Motor neuron (in vitro differentiated cells): Measurements from ENCODE around the gene SPPL2A. TPM values are rescaled to one million over a fixed set of nuclear protein-coding genes. Genes with fewer than 3 reads are reported as not detected.

Experiments
- ATAC-seq, 8 experiments: fragments of 200-7000 bp; cut with Tn5 transposase; replicated peaks in 6 of 8; 2 replicates each; pipeline ENCODE4 v1.8.0; 2021; ENCODE audit warnings: mild to moderate bottlenecking in 8 of 8, moderate library complexity in 8 of 8
- H3K27ac ChIP-seq, 2 donors: fragments of 250-450 bp; sonication (Bioruptor Pico); 2 replicates each; pipeline ENCODE4 v1.9.0; 2021; ENCODE audit warnings: antibody characterized with exemption in 2 of 2, mild to moderate bottlenecking in 2 of 2, moderate library complexity in 1 of 2
- H3K4me1 ChIP-seq, 2 donors: fragments of 250-450 bp; sonication (Bioruptor Pico); replicated peaks in 1 of 2; 2 replicates each; pipeline ENCODE4 v1.6.1; 2021; ENCODE audit warnings: antibody characterized with exemption in 2 of 2, mild to moderate bottlenecking in 2 of 2, moderate library complexity in 1 of 2
- H3K4me3 ChIP-seq, 5 donors: fragments of 250-450 bp; sonication (Bioruptor Pico); 2 replicates each; pipeline ENCODE4 v1.9.0; 2021; ENCODE audit warnings: antibody characterized with exemption in 5 of 5, mild to moderate bottlenecking in 5 of 5, moderate library complexity in 4 of 5
- WGBS, 10 experiments: fragments of 450-650 bp; shearing (Covaris generic); methylation state at CpG; one replicate each; pipeline ENCODE4 v1.0.0; 2022; 5-methylcytosine and 5-hydroxymethylcytosine counted together
- in situ Hi-C, 9 experiments: fragments of 400-800 bp; cut with MboI; loops; one replicate each; pipeline ENCODE4 v1.15.0; 2021; ENCODE audit warnings: low sequenced_read_pairs in 9 of 9, low pct_unique_long_range_greater_than_20kb in 2 of 9; ENCODE audit not compliant: unreplicated experiment in 9 of 9
- total RNA-seq, 8 experiments: library from RNA; unstranded; fragments of 300-600 nt; gene quantifications; 2 replicates each; pipeline versions ENCODE4 v1.2.3 to v1.2.4, GENCODE V29; 2022

SPPL2A gene
- total RNA-seq, 8 experiments from 2014 or later: 8.1 to 64.5 (median 23.2) TPM

DNA sequence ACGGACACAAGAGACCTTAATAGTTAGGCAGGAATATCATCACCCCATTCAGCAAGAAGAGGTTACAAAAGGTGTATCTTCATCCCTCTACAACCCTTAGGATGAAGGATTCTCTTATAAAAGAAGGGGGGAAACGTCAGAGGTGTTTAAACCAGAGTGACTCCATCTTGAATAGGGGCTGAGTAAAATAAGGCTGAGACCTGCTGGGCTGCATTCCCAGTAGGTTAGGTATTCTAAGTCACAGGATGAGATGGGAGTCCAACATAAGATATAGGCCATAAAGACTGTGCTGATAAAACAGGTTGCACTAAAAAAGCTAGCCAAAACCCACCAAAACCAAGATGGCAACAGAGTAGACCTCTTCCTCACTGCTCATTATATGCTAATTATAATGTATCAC, 95.4 kb downstream of the SPPL2A start:
- in situ Hi-C loops: loop anchor here in 1 of 9 experiments (10.0 kb wide), 1 partner anchor 215 kb away; no protein-coding TSS in a partner anchor
- H3K4me3 ChIP-seq: no peak overlapping the region
- 60 to 100% (median 92%) methylated on average over 1 to 2 of the region's 2 CpGs; no CpG with 5 or more reads in 3 of the 10 experiments for WGBS, 10 experiments
- no peak for ATAC-seq
- no peaks in the 10 kb centered on the region for H3K4me1 ChIP-seq
- H3K27ac ChIP-seq: no peak overlapping the region

- Histone ChIP-seq H3K4me3 (no peak overlapping the region), H3K4me1 (no peaks in the 10 kb centered on the region), H3K27ac (no peak overlapping the region)
- ATAC-seq: no peak
- WGBS, 10 experiments: 78 to 100% (median 100%) methylated on average over 1 of the region's 1 CpG; no CpG with 5 or more reads in 5 of the 10 experiments
- in situ Hi-C loops: loop anchor here in 1 of 9 experiments (10.0 kb wide), 1 partner anchor 215 kb away; no protein-coding TSS in a partner anchor
These were observed 95.9 kb downstream of the SPPL2A start for GRCh38 chr15:50669611-50670010.

DNA sequence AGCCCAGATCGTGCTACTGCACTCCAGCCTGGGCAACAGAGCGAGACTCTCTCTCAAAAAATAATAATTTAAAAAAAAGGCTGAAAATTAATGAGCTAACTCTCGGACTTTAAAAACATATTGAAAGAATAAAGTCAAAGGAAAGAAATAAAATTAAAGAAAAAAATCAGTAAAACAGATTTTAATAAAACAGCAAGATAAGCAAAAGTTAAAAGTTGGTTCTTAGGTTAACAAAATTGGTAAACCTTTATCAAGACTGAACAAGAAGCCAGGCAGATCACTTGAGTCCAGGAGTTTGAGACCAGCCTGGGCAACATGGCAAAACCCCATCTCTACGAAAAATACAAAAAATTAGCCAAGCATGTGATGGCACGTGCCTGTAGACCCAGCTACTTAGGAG, 99.6 kb downstream of the SPPL2A start:
- Histone ChIP-seq H3K27ac (no peak overlapping the region), H3K4me1 (no peaks in the 10 kb centered on the region), H3K4me3 (no peak overlapping the region)
- WGBS, 10 experiments: 61 to 100% (median 92%) methylated on average over 1 to 5 of the region's 5 CpGs
- in situ Hi-C loops: no loop called here
- no peak for ATAC-seq

- ATAC-seq: no peak
- Histone ChIP-seq H3K27ac (no peak overlapping the region), H3K4me3 (no peak overlapping the region), H3K4me1 (no peaks in the 10 kb centered on the region)
- in situ Hi-C loops: no loop called here
- 69 to 100% (median 94%) methylated on average over 1 to 4 of the region's 4 CpGs; no CpG with 5 or more reads in 1 of the 10 experiments for WGBS, 10 experiments
These were observed 110.0 kb downstream of the SPPL2A start for GRCh38 chr15:50655555-50655954.

DNA sequence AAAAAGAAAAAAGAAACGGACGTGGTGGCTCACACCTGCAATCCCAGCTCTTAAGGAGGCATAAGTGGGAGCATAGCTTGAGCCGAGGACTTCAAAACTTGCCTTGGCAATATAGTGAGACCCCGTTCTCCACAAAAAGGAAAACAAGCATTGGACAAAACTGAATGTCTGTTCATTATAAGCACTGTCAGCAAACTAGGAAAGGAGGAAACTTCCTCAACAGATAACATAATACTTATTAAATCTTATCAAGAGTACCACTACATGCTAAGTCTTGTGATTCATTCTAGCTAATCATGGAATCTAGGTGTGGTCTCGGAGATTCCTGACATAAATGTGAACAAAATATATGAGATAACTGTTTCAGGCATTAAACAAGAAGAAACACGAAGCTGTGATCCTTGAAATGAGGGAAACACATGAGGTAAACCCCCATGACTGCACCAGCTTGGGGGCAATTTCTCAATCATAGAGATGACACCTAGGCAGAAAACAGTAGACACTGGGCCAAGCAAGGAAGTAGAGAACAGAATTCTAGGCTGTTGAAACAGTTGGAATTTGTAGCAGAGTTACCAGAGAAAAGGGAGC, 112.3 kb downstream of the SPPL2A start:
- no peak for ATAC-seq

GRCh38 chr15:50652671-50653070, 112.8 kb downstream of the SPPL2A start:
- 38 to 100% (median 61%) methylated on average over 1 to 3 of the region's 3 CpGs for WGBS, 10 experiments
- in situ Hi-C loops: no loop called here
- no peak for ATAC-seq

More for the DNA sequence above, 112.3 kb downstream of the SPPL2A start:
- Histone ChIP-seq H3K4me1 (no peaks in the 10 kb centered on the region), H3K4me3 (no peak overlapping the region), H3K27ac (no peak overlapping the region)
- in situ Hi-C loops: no loop called here
- WGBS, 10 experiments: 81 to 100% (median 93%) methylated on average over 1 to 6 of the region's 6 CpGs; no CpG with 5 or more reads in 1 of the 10 experiments

More at GRCh38 chr15:50652671-50653070, 112.8 kb downstream of the SPPL2A start:
- Histone ChIP-seq H3K4me1 (no peaks in the 10 kb centered on the region), H3K4me3 (no peak overlapping the region), H3K27ac (no peak overlapping the region)

Other genes with a start within 250 kb of the SPPL2A start
- gene USP50, start 219.0 kb downstream of the SPPL2A start, total RNA-seq: under 1 TPM in 1 of 8 experiments, not detected in 7; 0.46 TPM
- gene TRPM7, start 78.9 kb downstream of the SPPL2A start, total RNA-seq: 10 to 100 TPM; 12.2 to 63.8 (median 24.2) TPM
- 10 to 100 TPM in 3 of 8 experiments, 1 to 10 TPM in 5; 4.2 to 16.0 (median 8.9) TPM for gene AP4E1, start 143.0 kb upstream of the SPPL2A start, total RNA-seq